SU-DHL-6 (cell line): ENCODE results near the gene WNT11.

Source experiments
- H2AFZ ChIP-seq: fragments of 200-600 bp; sonication (generic); 2 replicates; pipeline ENCODE4 v1.6.1; 2014; ENCODE audit warnings: low read depth, mild to moderate bottlenecking, moderate library complexity, mixed read lengths, antibody characterized with exemption, low read length; ENCODE audit not compliant: severe bottlenecking
- H3F3A ChIP-seq: fragments of 200-600 bp; shearing (Covaris generic); 2 replicates; pipeline ENCODE4 v1.6.0; 2016; ENCODE audit warnings: antibody characterized with exemption, mild to moderate bottlenecking; ENCODE audit not compliant: insufficient read depth
- H3K27ac ChIP-seq: fragments of 200-600 bp; sonication (generic); 2 replicates; pipeline ENCODE4 v1.5.1; 2016; ENCODE audit warnings: low read depth, mild to moderate bottlenecking, low read length, moderate library complexity, mixed read lengths
- H3K27me3 ChIP-seq: fragments of 200-600 bp; sonication (generic), shearing (Covaris generic); 2 replicates; pipeline ENCODE4 v1.6.0; 2014; ENCODE audit warnings: mild to moderate bottlenecking, low read length
- H3K36me3 ChIP-seq: fragments of 200-600 bp; sonication (generic); 2 replicates; pipeline ENCODE4 v1.6.1; 2014; ENCODE audit warnings: mild to moderate bottlenecking, low read length, mixed read lengths
- H3K4me2 ChIP-seq: fragments of 300-600, 200-600 bp; shearing (Covaris generic), sonication (generic); 2 replicates; pipeline ENCODE4 v1.6.0; 2014; ENCODE audit warnings: low read length, low read depth, mild to moderate bottlenecking; ENCODE audit not compliant: poor library complexity, severe bottlenecking
- H3K4me3 ChIP-seq: fragments of 200-600 bp; sonication (generic); 2 replicates; pipeline ENCODE4 v1.5.1; 2014; ENCODE audit warnings: antibody characterized with exemption, low read length, mild to moderate bottlenecking, mixed read lengths; ENCODE audit not compliant: insufficient read depth, poor library complexity, severe bottlenecking
- H3K79me2 ChIP-seq: fragments of 200-600 bp; sonication (generic); 2 replicates; pipeline ENCODE4 v1.6.1; 2014; ENCODE audit warnings: mild to moderate bottlenecking, low read length, moderate library complexity; ENCODE audit not compliant: insufficient read depth
- H3K9ac ChIP-seq: fragments of 200-600 bp; sonication (generic); 2 replicates; pipeline ENCODE4 v1.7.0; 2014; ENCODE audit warnings: mild to moderate bottlenecking, low read length
- H3K9me2 ChIP-seq: fragments of 200-600 bp; sonication (generic); replicated peaks from 2 replicates; pipeline ENCODE4 v1.6.1; 2014; ENCODE audit warnings: low read length; ENCODE audit not compliant: insufficient read depth
- H3K9me3 ChIP-seq: fragments of 200-600 bp; sonication (generic); 2 replicates; pipeline ENCODE4 v1.6.1; 2014; ENCODE audit warnings: low read length, mixed read lengths; ENCODE audit not compliant: insufficient read depth
- H4K20me1 ChIP-seq: fragments of 200-600 bp; sonication (generic); 2 replicates; pipeline ENCODE4 v1.6.1; 2014; ENCODE audit warnings: low read depth, mild to moderate bottlenecking, antibody characterized with exemption, low read length, moderate library complexity, mixed read lengths
- EZH2phosphoT487 ChIP-seq: fragments of 200-600 bp; sonication (generic), shearing (Covaris generic); conservative IDR thresholded peaks from 2 replicates; pipeline ENCODE4 v1.6.1; 2018; ENCODE audit warnings: mild to moderate bottlenecking, antibody characterized with exemption, low read length, moderate library complexity, mixed read lengths
- TF ChIP-seq, protein P1 (sequence below): fragments of 200-600 bp; sonication (generic); IDR thresholded peaks from one replicate; pipeline ENCODE4 v1.5.1; 2017; ENCODE audit warnings: antibody characterized with exemption, mild to moderate bottlenecking, low read length, moderate library complexity; ENCODE audit not compliant: insufficient read depth, poor library complexity, severe bottlenecking

Gene WNT11

DNA sequence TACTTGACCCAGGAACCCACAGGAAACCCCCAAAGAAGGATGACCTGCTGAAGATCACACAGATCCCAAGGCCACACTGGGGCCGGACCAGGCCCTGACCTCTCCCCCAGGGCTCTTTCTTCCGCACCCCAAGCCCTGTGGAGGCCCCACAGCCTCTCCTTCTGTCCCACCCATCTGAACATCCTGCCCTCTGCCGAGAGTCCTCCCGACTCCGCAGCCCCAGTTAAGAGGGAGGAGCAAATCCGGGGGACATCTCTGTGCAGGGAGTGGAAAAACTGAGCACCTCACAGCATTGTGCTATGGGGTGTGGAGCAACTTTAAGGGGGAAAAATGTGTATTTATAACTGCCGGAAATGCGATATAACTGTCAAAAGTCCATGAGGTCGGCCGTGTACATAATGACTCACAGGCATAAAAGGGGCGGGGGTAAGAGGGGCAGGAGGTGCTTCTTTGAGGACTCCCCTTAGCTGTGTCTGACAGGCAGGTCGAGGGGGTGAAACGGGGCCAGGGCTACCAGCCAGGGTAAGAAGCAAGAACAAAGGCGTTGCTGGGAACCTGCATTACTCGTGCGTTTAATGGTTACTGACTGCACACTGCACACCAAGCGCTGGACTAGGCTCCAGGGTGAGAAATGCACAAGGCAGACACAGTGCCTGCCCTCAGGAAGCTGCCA lies 57.2 kb downstream of the WNT11 start:
- no peaks in the 10 kb centered on the region for H3K9me3 ChIP-seq
- no peak overlapping the region for H3K9ac ChIP-seq
- H3K36me3 ChIP-seq, result no peaks in the 10 kb centered on the region
- H3K27ac ChIP-seq, result no peak overlapping the region
- H3K9me2 ChIP-seq, result no peaks in the 10 kb centered on the region
- TF ChIP-seq, protein P1, sequence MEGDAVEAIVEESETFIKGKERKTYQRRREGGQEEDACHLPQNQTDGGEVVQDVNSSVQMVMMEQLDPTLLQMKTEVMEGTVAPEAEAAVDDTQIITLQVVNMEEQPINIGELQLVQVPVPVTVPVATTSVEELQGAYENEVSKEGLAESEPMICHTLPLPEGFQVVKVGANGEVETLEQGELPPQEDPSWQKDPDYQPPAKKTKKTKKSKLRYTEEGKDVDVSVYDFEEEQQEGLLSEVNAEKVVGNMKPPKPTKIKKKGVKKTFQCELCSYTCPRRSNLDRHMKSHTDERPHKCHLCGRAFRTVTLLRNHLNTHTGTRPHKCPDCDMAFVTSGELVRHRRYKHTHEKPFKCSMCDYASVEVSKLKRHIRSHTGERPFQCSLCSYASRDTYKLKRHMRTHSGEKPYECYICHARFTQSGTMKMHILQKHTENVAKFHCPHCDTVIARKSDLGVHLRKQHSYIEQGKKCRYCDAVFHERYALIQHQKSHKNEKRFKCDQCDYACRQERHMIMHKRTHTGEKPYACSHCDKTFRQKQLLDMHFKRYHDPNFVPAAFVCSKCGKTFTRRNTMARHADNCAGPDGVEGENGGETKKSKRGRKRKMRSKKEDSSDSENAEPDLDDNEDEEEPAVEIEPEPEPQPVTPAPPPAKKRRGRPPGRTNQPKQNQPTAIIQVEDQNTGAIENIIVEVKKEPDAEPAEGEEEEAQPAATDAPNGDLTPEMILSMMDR, result no peak
- TF ChIP-seq EZH2phosphoT487, result no peak
- no peak overlapping the region for H2AFZ ChIP-seq
- H3F3A ChIP-seq, result no peaks in the 10 kb centered on the region
- no peaks in the 10 kb centered on the region for H3K79me2 ChIP-seq
- no peak overlapping the region for H3K4me3 ChIP-seq
- H3K27me3 ChIP-seq, result no peaks in the 10 kb centered on the region
- H4K20me1 ChIP-seq, result no peaks in the 10 kb centered on the region
- H3K4me2 ChIP-seq, result no peak overlapping the region

DNA sequence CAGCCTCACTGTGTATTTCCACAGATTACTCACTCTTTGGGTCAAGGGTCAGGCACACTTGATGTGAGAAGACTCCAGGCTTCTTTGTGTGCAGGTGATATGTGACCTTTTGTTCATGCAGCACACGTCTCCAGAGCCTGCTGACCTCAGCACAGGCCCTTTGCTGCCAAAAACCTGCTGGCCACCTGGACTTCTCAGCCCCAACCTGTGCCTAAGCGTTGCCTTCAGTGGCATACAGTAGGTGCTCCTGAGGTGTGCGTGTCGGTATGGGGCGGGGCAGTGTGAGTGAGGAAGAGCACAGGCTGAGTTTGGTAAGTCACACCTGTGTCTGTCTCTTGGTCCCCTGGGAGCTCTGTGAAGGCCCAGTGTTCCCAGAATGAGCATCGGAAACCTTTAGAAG lies 58.1 kb downstream of the WNT11 start:
- Histone ChIP-seq H3K9ac (no peak overlapping the region), H3K9me3 (no peaks in the 10 kb centered on the region), H3K4me2 (no peak overlapping the region), H3K79me2 (no peaks in the 10 kb centered on the region), H3K27me3 (no peaks in the 10 kb centered on the region), H2AFZ (no peak overlapping the region), H4K20me1 (no peaks in the 10 kb centered on the region), H3K4me3 (no peak overlapping the region), H3K36me3 (no peaks in the 10 kb centered on the region), H3K27ac (no peak overlapping the region), H3F3A (0 out of 2 replicates have a peak, but pooled peaks cover 6% of the 10 kb centered on the region), H3K9me2 (no peaks in the 10 kb centered on the region)
- TF ChIP-seq, protein P1, result no peak
- no peak for TF ChIP-seq EZH2phosphoT487

DNA sequence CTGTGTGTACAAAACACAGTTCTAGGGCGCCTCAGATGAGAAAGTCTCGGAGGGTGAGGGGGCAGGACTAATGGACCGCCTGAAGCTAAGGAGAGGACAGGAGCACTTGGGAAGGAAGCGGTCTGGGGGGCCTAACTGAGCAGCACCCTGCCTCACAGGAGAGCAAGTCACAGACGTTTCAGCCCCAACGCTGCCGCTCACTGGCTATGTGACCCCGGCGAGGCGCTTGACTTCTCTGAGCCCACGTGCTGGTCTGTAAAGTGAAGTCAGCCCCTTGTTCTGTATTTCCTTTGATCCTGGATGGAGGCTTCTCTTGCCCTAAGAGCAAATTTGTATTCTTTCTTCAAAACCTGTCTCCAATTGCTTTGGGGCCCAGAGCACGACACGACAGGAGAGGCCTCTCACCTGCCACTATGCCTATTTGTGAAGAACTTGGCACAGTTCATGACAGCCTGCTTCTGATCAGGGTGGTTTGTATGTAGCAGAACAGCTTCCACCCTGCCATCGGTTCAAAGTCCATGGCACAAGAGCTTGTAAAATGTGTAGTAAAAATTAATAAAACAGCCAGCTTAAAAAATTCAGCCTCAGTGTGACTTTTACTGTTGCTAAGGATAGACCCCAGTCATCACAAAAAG lies 59.1 kb downstream of the WNT11 start:
- no peak overlapping the region for H3K27ac ChIP-seq
- TF ChIP-seq EZH2phosphoT487, result no peak
- TF ChIP-seq, protein P1, result no peak
- no peaks in the 10 kb centered on the region for H3K9me3 ChIP-seq
- H3K9me2 ChIP-seq, result no peaks in the 10 kb centered on the region
- no peak overlapping the region for H3K4me2 ChIP-seq
- no peaks in the 10 kb centered on the region for H3K79me2 ChIP-seq
- 0 out of 2 replicates have a peak, but pooled peaks cover 6% of the 10 kb centered on the region for H3F3A ChIP-seq
- no peak overlapping the region for H2AFZ ChIP-seq
- H3K36me3 ChIP-seq, result peaks cover 6% of the 10 kb centered on the region; the same call in 1 of the 2 replicates
- no peaks in the 10 kb centered on the region for H4K20me1 ChIP-seq
- H3K27me3 ChIP-seq, result no peaks in the 10 kb centered on the region
- H3K9ac ChIP-seq, result no peak overlapping the region
- H3K4me3 ChIP-seq, result no peak overlapping the region
